Glutamatergic neuron (in vitro differentiated cells): Measurements from ENCODE around the gene ITCH. TPM values are rescaled to one million over a fixed set of nuclear protein-coding genes. Genes with fewer than 3 reads are reported as not detected.

ENCODE experiments used
- DNase-seq: peaks from one replicate; pipeline ENCODE4 v3.0.0; 2022
- H3K27ac Mint-ChIP-seq: one replicate; pipeline ENCODE4 v1.8.0; 2020; ENCODE audit warnings: mild to moderate bottlenecking, mixed read lengths, inconsistent platforms; ENCODE audit not compliant: unreplicated experiment
- H3K27me3 Mint-ChIP-seq: one replicate; pipeline ENCODE4 v1.8.0; 2020; ENCODE audit warnings: mild to moderate bottlenecking, moderate library complexity, mixed read lengths, inconsistent platforms; ENCODE audit not compliant: unreplicated experiment
- H3K36me3 Mint-ChIP-seq: one replicate; pipeline ENCODE4 v1.8.0; 2020; ENCODE audit warnings: mild to moderate bottlenecking, mixed read lengths, inconsistent platforms; ENCODE audit not compliant: unreplicated experiment
- H3K4me1 Mint-ChIP-seq: one replicate; pipeline ENCODE4 v1.8.0; 2020; ENCODE audit warnings: mild to moderate bottlenecking, low read depth, mixed read lengths, inconsistent platforms; ENCODE audit not compliant: unreplicated experiment
- H3K4me3 Mint-ChIP-seq: one replicate; pipeline ENCODE4 v1.8.0; 2020; ENCODE audit warnings: mild to moderate bottlenecking, mixed read lengths, inconsistent platforms; ENCODE audit not compliant: unreplicated experiment
- H3K9me3 Mint-ChIP-seq: one replicate; pipeline ENCODE4 v1.8.0; 2020; ENCODE audit warnings: mild to moderate bottlenecking, moderate library complexity, mixed read lengths, inconsistent platforms; ENCODE audit not compliant: unreplicated experiment
- CTCF ChIP-seq: fragments of 200-600 bp; sonication (generic); IDR thresholded peaks from one replicate; pipeline ENCODE4 v1.5.0; 2021; ENCODE audit not compliant: partially characterized antibody, unreplicated experiment
- total RNA-seq: library from RNA; stranded (reverse); fragmentation: NEBNext Ultra II Directional; extraction: Animal tissue kit (Norgen Biotek cat#: 25700); gene quantifications from one replicate; pipeline ENCODE4 v1.2.1, GENCODE V29; 2021; ENCODE audit not compliant: unreplicated experiment

The ITCH gene
- total RNA-seq, 1 donor from 2014 or later, result 59.4 TPM

- H3K27me3 Mint-ChIP-seq, result peaks cover 8% of the 10 kb centered on the region
- H3K4me3 Mint-ChIP-seq, result no peak overlapping the region
- TF ChIP-seq CTCF, result no peak
- H3K36me3 Mint-ChIP-seq, result peaks cover 4% of the 10 kb centered on the region
- H3K9me3 Mint-ChIP-seq, result peaks cover 5% of the 10 kb centered on the region
- no peak for DNase-seq
- peaks cover 12% of the 10 kb centered on the region for H3K4me1 Mint-ChIP-seq
- no peak overlapping the region for H3K27ac Mint-ChIP-seq
Observed at GRCh38 chr20:34532756-34533155, 169.7 kb downstream of the ITCH start.

- H3K9me3 Mint-ChIP-seq, result peaks cover 5% of the 10 kb centered on the region
- peaks cover 4% of the 10 kb centered on the region for H3K36me3 Mint-ChIP-seq
- no peak for TF ChIP-seq CTCF
- peaks cover 12% of the 10 kb centered on the region for H3K4me1 Mint-ChIP-seq
- peak overlapping the region; percentile 25 for H3K4me3 Mint-ChIP-seq
- H3K27ac Mint-ChIP-seq, result no peak overlapping the region
- H3K27me3 Mint-ChIP-seq, result peaks cover 8% of the 10 kb centered on the region
- no peak for DNase-seq
Observed at GRCh38 chr20:34534391-34535165, 171.5 kb downstream of the ITCH start.

GRCh38 chr20:34535301-34535840 is 172.3 kb downstream of the ITCH start:
- Mint-ChIP-seq H3K27ac (no peak overlapping the region), H3K27me3 (peaks cover 8% of the 10 kb centered on the region), H3K4me1 (peaks cover 12% of the 10 kb centered on the region), H3K4me3 (no peak overlapping the region), H3K9me3 (peaks cover 5% of the 10 kb centered on the region), H3K36me3 (peaks cover 4% of the 10 kb centered on the region)
- DNase-seq, result no peak
- no peak for TF ChIP-seq CTCF

DNA sequence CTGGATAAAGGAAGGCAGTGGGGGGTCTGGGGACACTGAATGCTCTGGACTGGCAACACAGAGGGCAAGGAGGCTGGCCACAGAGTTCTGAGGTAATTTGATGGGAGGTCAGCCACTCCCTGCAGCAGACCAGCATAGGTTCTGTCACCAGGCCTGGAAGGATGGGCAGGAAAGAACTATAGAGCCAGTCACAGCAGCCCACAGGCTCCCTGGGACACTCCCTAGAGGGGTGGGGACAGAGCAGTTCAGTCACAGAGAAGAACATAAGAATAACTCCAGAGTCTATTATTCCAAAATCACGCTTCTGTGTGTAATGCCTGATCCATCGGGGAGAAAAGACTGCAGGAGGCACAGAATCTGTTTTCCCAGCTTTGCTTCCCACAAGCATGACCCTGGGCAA is 172.8 kb downstream of the ITCH start:
- DNase-seq, result no peak
- Mint-ChIP-seq H3K4me1 (peaks cover 9% of the 10 kb centered on the region), H3K4me3 (no peak overlapping the region), H3K27ac (no peak overlapping the region), H3K9me3 (peaks cover 5% of the 10 kb centered on the region), H3K27me3 (peaks cover 7% of the 10 kb centered on the region), H3K36me3 (peaks cover 4% of the 10 kb centered on the region)
- TF ChIP-seq CTCF, result no peak

DNA sequence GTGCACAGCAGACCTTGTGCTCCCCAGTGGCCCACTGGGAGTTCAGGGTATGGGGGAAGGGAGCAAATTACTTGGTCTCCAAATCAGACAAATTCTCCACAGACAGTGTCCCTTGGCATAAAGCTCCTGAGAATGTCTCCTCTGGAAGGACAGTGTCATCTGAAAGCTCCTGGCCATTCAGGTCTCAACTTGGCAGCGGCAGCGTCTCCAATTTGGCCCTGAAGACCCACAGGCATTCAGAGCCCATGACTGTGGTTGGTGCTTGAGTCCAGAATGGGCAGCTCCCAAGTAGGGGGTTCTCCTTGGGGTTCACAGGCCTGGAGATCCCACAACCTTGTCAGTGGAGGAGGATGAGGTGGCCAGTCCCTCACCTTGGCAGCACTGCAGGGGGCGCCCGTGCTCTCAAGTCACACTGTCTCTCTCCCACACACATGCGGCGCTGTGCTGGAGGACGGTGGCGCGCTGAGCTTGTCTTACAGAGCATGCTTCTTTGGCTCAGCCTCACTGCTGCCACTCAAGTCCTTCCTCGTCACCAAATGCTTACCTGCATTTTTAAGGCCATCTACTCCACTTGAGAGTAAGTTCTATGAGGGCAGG is 173.8 kb downstream of the ITCH start:
- Mint-ChIP-seq H3K27ac (no peak overlapping the region), H3K9me3 (peaks cover 5% of the 10 kb centered on the region), H3K4me3 (no peak overlapping the region), H3K36me3 (peaks cover 4% of the 10 kb centered on the region), H3K4me1 (peaks cover 1% of the 10 kb centered on the region), H3K27me3 (peaks cover 7% of the 10 kb centered on the region)
- peak; percentile 77 for DNase-seq
- peak; percentile 48 for TF ChIP-seq CTCF
